ENCODE data around the gene RUNX3.

RUNX3 gene

DNA sequence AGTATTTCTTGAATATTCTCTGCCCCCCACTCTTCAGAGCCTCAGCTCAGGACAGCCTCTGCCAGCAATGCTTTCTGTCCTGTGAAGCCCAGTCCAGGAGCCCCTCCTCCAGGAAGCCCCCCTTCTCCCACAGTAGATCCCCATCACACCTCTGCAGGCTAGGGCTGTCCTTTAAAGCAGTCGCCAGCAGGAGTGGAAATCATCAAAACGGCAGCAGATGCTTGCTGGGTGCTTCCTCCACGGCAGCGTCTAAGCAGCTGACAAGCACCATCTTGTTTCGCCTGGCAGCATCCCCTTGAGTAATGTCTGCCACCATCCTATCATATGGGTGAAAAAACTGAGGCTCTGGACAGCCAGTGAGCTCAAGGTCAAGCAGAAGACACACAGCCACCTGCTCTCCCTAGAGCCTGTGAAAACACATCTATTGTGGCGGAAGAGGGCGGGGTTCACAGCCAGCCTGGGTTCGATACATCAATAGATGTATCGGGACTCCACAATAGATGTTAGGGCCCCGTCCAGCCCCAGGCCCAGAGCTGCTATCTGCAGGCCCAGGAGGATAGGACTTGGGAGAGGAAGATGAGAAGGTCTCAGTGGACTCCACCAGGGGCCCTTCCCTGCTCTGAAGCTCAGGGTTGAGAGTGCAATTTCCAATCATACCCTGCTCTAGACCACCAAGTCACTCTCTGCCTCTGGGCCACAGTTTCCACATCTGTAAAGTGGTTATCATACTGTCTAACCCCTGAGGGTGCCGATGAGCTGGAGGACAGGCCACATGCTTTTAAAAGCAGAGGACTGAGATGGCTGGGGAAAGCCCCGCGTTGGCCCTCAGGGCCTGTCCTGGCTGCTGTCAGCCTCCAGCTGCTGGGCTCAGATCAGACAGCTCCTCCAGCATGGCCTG is 17.5 kb downstream of the RUNX3 start:
- TF ChIP-seq YY1 (IDR thresholded peaks at IDR 0.05; ENCODE audit: low read depth) (no peak), FOXM1 (IDR thresholded peaks at IDR 0.05; ENCODE audit: borderline replicate concordance, low read depth) (no peak), EGR1 (IDR thresholded peaks at IDR 0.05) (no peak), CEBPB (IDR thresholded peaks at IDR 0.05) (no peak), NFIC (IDR thresholded peaks at IDR 0.05) (no peak), EP300 (IDR thresholded peaks at IDR 0.05; ENCODE audit: borderline replicate concordance) (no peak), TEAD4 (IDR thresholded peaks at IDR 0.05) (no peak), CREB1 (IDR thresholded peaks at IDR 0.05; ENCODE audit: low read depth) (no peak), RAD21 (IDR thresholded peaks at IDR 0.05; ENCODE audit: low read depth) (no peak), MAX (IDR thresholded peaks at IDR 0.05) (no peak), TCF12 (IDR thresholded peaks at IDR 0.05; ENCODE audit: low read depth) (no peak), ZBTB7A (IDR thresholded peaks at IDR 0.05; ENCODE audit: low read depth) (no peak), USF1 (IDR thresholded peaks at IDR 0.05) (no peak), TAF1 (IDR thresholded peaks at IDR 0.05; ENCODE audit: low read depth) (no peak)
- TF ChIP-seq, protein P1, sequence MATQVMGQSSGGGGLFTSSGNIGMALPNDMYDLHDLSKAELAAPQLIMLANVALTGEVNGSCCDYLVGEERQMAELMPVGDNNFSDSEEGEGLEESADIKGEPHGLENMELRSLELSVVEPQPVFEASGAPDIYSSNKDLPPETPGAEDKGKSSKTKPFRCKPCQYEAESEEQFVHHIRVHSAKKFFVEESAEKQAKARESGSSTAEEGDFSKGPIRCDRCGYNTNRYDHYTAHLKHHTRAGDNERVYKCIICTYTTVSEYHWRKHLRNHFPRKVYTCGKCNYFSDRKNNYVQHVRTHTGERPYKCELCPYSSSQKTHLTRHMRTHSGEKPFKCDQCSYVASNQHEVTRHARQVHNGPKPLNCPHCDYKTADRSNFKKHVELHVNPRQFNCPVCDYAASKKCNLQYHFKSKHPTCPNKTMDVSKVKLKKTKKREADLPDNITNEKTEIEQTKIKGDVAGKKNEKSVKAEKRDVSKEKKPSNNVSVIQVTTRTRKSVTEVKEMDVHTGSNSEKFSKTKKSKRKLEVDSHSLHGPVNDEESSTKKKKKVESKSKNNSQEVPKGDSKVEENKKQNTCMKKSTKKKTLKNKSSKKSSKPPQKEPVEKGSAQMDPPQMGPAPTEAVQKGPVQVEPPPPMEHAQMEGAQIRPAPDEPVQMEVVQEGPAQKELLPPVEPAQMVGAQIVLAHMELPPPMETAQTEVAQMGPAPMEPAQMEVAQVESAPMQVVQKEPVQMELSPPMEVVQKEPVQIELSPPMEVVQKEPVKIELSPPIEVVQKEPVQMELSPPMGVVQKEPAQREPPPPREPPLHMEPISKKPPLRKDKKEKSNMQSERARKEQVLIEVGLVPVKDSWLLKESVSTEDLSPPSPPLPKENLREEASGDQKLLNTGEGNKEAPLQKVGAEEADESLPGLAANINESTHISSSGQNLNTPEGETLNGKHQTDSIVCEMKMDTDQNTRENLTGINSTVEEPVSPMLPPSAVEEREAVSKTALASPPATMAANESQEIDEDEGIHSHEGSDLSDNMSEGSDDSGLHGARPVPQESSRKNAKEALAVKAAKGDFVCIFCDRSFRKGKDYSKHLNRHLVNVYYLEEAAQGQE (IDR thresholded peaks at IDR 0.05; ENCODE audit: low read depth), result no peak

DNA sequence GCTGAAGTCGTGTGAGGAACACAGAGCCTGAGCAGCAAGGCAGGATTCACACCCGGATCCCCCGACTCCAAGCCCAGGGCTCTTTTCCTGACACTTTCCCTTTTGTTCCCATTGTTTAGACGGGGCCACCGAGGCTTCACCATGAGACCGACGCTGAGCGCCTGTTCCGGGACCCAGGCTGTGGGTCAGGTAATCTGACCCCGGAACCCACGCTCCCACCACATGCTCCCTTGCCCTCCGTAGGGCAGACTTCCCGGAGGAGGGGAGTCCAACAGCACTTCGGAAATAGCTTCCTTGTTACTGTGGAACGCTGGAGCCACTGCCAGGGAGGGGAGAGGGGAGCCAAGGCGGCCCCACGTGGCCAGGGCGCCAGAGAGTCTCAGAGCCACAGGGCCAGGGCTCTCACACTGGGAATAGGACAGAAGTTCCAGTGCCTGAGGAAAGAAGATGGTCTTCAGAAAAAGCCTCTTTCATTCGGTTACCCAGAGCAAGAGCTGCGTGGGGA is 18.4 kb downstream of the RUNX3 start:
- no peak for TF ChIP-seq EP300 (IDR thresholded peaks at IDR 0.05; ENCODE audit: borderline replicate concordance)
- no peak for TF ChIP-seq TEAD4 (IDR thresholded peaks at IDR 0.05)
- TF ChIP-seq YY1 (IDR thresholded peaks at IDR 0.05; ENCODE audit: low read depth), result no peak
- no peak for TF ChIP-seq TCF12 (IDR thresholded peaks at IDR 0.05; ENCODE audit: low read depth)
- no peak for TF ChIP-seq NFIC (IDR thresholded peaks at IDR 0.05)
- no peak for TF ChIP-seq FOXM1 (IDR thresholded peaks at IDR 0.05; ENCODE audit: borderline replicate concordance, low read depth)
- no peak for TF ChIP-seq ZBTB7A (IDR thresholded peaks at IDR 0.05; ENCODE audit: low read depth)
- no peak for TF ChIP-seq TAF1 (IDR thresholded peaks at IDR 0.05; ENCODE audit: low read depth)
- TF ChIP-seq, protein P1 (IDR thresholded peaks at IDR 0.05; ENCODE audit: low read depth), result no peak
- no peak for TF ChIP-seq EGR1 (IDR thresholded peaks at IDR 0.05)
- TF ChIP-seq MAX (IDR thresholded peaks at IDR 0.05), result no peak
- TF ChIP-seq CEBPB (IDR thresholded peaks at IDR 0.05), result no peak
- no peak for TF ChIP-seq RAD21 (IDR thresholded peaks at IDR 0.05; ENCODE audit: low read depth)
- TF ChIP-seq USF1 (IDR thresholded peaks at IDR 0.05), result no peak
- no peak for TF ChIP-seq CREB1 (IDR thresholded peaks at IDR 0.05; ENCODE audit: low read depth)

DNA sequence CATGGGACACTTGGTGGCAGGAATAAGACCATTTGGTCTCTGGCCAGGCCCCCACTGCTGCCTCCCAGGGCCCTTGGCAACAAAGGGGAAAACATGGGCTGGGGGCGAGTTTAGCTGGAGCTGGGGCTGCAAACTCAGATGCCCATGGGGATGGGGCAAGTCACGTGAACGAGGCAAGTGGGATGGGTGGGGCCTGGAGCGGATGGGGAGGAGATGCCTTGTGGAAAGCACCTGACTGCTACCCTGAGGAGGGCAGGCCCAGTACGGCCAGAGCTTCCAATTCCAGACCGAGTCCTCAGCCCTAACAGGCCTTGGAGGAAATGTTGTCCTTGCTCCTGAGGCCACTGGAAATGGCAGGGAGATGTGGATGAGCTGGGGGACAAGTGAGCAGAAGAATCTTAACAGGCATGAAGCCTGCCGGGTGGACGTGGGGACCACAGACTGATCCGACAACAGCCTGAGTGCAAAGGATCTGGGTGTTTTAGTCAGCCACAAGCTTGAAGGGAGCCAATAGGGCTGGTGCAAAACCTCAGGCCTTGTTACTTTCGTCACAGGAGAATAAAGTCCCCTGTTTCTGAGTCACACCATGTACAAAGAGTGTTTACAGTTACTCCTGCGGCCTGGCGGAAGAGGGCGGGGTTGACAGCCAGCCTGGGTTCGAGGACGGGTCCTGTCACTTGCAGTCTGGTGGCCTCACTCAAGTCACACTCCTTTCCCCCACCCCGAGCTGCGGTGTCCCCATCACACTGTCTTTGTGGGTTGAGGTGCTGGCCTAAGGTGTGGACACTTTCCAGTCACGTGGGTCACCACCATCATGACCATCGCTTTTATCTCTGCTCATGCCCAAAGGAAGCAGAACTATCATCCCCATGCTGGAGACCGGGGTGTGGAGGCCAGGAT is 19.1 kb downstream of the RUNX3 start:
- TF ChIP-seq CREB1 (IDR thresholded peaks at IDR 0.05; ENCODE audit: low read depth), result no peak
- no peak for TF ChIP-seq ZBTB7A (IDR thresholded peaks at IDR 0.05; ENCODE audit: low read depth)
- no peak for TF ChIP-seq TCF12 (IDR thresholded peaks at IDR 0.05; ENCODE audit: low read depth)
- TF ChIP-seq MAX (IDR thresholded peaks at IDR 0.05), result no peak
- TF ChIP-seq, protein P1 (IDR thresholded peaks at IDR 0.05; ENCODE audit: low read depth), result no peak
- TF ChIP-seq YY1 (IDR thresholded peaks at IDR 0.05; ENCODE audit: low read depth), result no peak
- TF ChIP-seq EGR1 (IDR thresholded peaks at IDR 0.05), result no peak
- TF ChIP-seq RAD21 (IDR thresholded peaks at IDR 0.05; ENCODE audit: low read depth), result no peak
- no peak for TF ChIP-seq USF1 (IDR thresholded peaks at IDR 0.05)
- TF ChIP-seq EP300 (IDR thresholded peaks at IDR 0.05; ENCODE audit: borderline replicate concordance), result no peak
